ENCODE measurements around the gene RGS14.
"Not testable (repeated sequence)": the region's sequence is repeated elsewhere in the genome, so short reads cannot be mapped to it uniquely, and the experiment has no call there.

RGS14 gene

GRCh38 chr5:177366528-177367322, 9.0 kb downstream of the RGS14 start:
- no peak for DNase-seq (ENCODE audit: low read depth, low spot score)

GRCh38 chr5:177367323-177367848, 9.7 kb downstream of the RGS14 start:
- DNase-seq (ENCODE audit: low read depth, low spot score), result no peak

DNA sequence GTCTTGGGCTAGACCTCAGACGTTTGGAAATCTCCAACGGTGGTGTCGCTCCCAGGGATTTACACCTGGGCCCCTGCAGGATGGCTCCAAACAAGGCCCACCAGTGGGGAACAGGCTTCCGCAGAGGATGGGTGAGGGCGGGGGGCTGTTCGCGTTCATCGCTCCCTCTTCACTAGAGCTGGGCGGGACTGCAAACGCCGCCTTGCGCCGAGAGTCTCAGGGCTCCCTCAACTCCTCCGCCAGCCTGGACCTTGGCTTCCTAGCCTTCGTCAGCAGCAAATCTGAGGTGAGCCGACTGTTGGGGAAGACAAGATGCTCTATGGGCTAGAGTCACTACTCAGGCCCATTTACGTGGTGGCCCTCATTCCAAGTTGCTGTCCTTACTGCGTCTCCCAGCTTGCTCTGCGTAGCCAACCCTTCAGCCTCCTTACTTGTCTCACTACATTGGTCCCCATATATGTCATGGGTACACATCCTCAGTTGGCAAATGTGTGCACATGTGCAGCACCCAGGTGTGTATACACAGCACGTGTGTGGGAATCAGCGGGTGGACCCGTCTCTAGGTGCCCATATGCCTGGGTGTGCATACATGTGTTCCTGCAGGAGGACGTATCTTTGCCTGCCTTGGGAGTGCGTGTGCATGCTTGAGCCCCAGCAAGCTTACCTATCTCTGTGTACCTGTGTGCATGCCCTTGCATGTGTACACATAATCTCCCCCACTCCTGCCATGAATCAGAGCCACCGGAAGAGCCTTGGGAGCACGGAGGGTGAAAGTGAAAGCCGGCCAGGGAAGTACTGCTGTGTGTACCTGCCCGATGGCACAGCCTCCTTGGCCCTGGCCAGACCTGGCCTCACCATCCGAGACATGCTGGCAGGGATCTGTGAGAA, 10.5 kb downstream of the RGS14 start:
- no peak for DNase-seq (ENCODE audit: low read depth, low spot score)

DNA sequence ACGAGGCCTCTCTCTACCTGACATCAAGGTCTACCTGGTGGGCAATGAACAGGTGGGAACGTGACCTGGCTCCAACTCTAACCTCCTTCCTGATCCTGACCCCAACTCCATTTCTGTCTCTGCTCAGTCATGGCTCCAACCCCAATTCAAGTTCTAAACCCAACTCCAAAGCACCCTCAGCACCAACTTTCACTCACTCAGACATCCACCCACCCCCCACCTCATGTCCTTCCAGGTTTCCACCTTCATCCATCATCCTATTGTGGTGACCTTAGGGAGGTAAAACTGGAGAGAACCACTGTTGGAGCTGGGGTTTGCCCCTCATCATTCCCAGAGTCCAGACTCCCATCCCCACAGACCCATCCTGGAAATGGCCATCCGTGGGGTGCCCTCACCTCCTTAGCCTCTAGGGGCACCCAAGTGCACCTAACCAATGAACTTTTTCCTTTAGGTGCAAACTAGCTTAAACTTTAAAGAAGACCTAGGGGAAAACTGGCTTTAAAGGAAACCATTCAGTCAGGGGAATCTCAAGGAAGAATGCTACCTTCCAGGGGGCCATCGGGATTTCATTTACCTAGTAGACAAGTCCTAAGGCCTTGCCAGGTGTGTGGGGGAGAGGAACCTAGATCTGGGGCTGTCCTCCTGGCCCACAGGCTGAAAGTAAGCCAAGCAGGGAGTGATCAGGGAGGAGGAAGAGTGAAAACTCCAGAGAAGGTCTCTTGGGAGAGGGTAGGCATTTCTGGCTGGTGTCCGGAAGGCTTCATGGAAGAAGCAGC, 11.3 kb downstream of the RGS14 start:
- no peak for DNase-seq (ENCODE audit: low read depth, low spot score)

GRCh38 chr5:177369645-177370440, 12.1 kb downstream of the RGS14 start:
- no peak for DNase-seq (ENCODE audit: low read depth, low spot score)

GRCh38 chr5:177370488-177371119, 12.9 kb downstream of the RGS14 start:
- DNase-seq (ENCODE audit: low read depth, low spot score), result no peak

DNA sequence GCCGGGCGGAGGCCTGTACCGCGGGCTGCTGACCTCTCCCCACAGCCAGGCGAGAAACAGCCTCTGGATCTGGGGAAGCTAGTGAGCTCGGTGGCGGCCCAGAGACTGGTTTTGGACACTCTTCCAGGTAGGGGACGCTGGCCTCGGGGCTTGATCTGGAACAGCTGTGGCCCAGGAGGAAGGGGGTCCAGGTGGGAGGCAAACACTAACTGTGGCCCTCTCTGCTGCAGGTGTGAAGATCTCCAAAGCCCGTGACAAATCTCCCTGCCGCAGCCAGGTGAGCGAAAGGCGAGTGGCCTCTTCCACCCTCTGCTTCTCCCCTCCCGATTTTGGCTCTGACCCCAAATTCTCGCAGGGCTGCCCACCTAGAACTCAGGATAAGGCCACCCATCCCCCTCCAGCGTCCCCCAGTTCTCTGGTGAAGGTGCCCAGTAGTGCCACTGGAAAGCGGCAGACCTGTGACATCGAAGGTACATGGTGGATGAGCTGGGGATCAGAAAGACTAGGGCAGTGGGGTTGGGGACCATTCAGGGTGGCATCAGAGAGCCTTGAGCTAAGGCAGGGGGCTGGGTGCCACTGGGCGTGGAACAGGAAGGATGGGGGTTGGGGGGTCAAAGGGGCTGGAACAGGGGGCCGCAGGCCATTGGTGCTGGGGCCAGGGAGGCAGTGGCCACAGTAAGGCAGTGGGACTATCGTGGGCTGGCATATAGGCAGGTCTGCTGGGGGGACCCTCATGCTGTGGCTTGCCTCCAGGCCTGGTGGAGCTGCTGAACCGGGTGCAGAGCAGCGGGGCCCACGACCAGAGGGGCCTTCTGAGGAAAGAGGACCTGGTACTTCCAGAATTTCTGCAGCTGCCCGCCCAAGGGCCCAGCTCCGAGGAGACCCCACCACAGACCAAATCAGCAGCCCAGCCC, 13.7 kb downstream of the RGS14 start:
- no peak for DNase-seq (ENCODE audit: low read depth, low spot score)

- no peak for DNase-seq (ENCODE audit: low read depth, low spot score)
Measured at GRCh38 chr5:177372034-177372896, 14.5 kb downstream of the RGS14 start.

GRCh38 chr5:177372910-177373309, 15.2 kb downstream of the RGS14 start:
- DNase-seq (ENCODE audit: low read depth, low spot score), result no peak

GRCh38 chr5:177373806-177374205, 16.1 kb downstream of the RGS14 start:
- DNase-seq (ENCODE audit: low read depth, low spot score), result no peak

- DNase-seq (ENCODE audit: low read depth, low spot score), result no peak
Measured at GRCh38 chr5:177374211-177374610, 16.5 kb downstream of the RGS14 start.

- DNase-seq (ENCODE audit: low read depth, low spot score), result not testable (repeated sequence)
Measured at GRCh38 chr5:177375516-177375915, 17.8 kb downstream of the RGS14 start.

- DNase-seq (ENCODE audit: low read depth, low spot score), result no peak
Measured at GRCh38 chr5:177376107-177376506, 18.4 kb downstream of the RGS14 start.

GRCh38 chr5:177377851-177378776, 20.4 kb downstream of the RGS14 start:
- no peak for DNase-seq (ENCODE audit: low read depth, low spot score)

GRCh38 chr5:177378884-177379883, 21.5 kb downstream of the RGS14 start:
- DNase-seq (ENCODE audit: low read depth, low spot score), result no peak

- no peak for DNase-seq (ENCODE audit: low read depth, low spot score)
Measured at GRCh38 chr5:177380805-177381126, 23.0 kb downstream of the RGS14 start.

Measured in activated naive CD8-positive, alpha-beta T cell treated with anti-CD3 and anti-CD28 coated beads, Interleukin-2, amount 50 U/mL, for 16 hours (primary cell).